Right lobe of liver (tissue), 6 donors: ENCODE measurements around the gene GIPC2. TPM values are rescaled to one million over a fixed set of nuclear protein-coding genes. Genes with fewer than 3 reads are reported as not detected.
"Not testable (repeated sequence)": the region's sequence is repeated elsewhere in the genome, so short reads cannot be mapped to it uniquely, and the experiment has no call there.

Experiments
- ATAC-seq, 4 donors: fragments of 200-7000 bp; cut with Tn5 transposase; one replicate each; pipeline ENCODE4 v1.9.1; 2020; ENCODE audit warnings: mild to moderate bottlenecking in 4 of 4, moderate library complexity in 4 of 4
- DNase-seq, 3 donors: peaks; one replicate each; pipeline ENCODE4 v3.0.0-alpha.2; 2020
- H3K27ac ChIP-seq, 3 donors: fragments of 200-600 bp; one replicate each; pipeline ENCODE4 v1.8.0; 2022
- H3K27me3 ChIP-seq, 2 donors: fragments of 200-600 bp; one replicate each; pipeline ENCODE4 v1.8.0; 2022
- H3K36me3 ChIP-seq, 4 donors: fragments of 200-600 bp; sonication (generic) in 1 of 4; one replicate each; pipeline versions ENCODE4 v1.5.1 to v1.8.0; 2017 to 2022; ENCODE audit warnings: control low read depth in 1 of 4
- H3K4me1 ChIP-seq, 4 donors: fragments of 200-600 bp; sonication (generic) in 1 of 4; one replicate each; pipeline versions ENCODE4 v1.5.1 to v1.8.0; 2017 to 2022; ENCODE audit warnings: control low read depth in 1 of 4
- H3K4me3 ChIP-seq, 3 donors: fragments of 200-600 bp; one replicate each; pipeline ENCODE4 v1.8.0; 2022
- H3K9me3 ChIP-seq, 4 donors: fragments of 200-600 bp; sonication (generic) in 1 of 4; one replicate each; pipeline versions ENCODE4 v1.5.1 to v1.8.0; 2017 to 2022; ENCODE audit warnings: control low read depth in 1 of 4
- CTCF ChIP-seq, 4 donors: fragments of 200-600 bp in 3 of 4; fragments of 450-650 bp in 1 of 4; IDR thresholded peaks; one replicate each; pipeline versions ENCODE4 v1.5.1 to v1.8.0; 2016 to 2022; ENCODE audit warnings: antibody characterized with exemption in 4 of 4, mild to moderate bottlenecking in 2 of 4
- POLR2A ChIP-seq: fragments of 450-650 bp; IDR thresholded peaks from one replicate; pipeline ENCODE4 v1.6.1; 2017; ENCODE audit warnings: antibody characterized with exemption, mild to moderate bottlenecking
- WGBS: methylation state at CpG from one replicate; pipeline ENCODE4 v1.1.6; 2018; ENCODE audit warnings: low coverage, low lambda C conversion rate; ENCODE audit not compliant: insufficient coverage; ENCODE audit errors: missing lambda C conversion rate; 5-methylcytosine and 5-hydroxymethylcytosine counted together
- intact Hi-C, 2 donors: fragments of 100-400 bp; cut with DNase I; formaldehyde crosslinking; loops; one replicate each; pipeline versions ENCODE4 v1.11.2 to v1.14.1; 2022
- total RNA-seq, 6 experiments: library from RNA; depleted of rRNA in 2 of 6; stranded (reverse); fragments of >200 nt in 2 of 6; fragmentation: NEBNext Ultra II Directional in 3 of 6; extraction: Animal tissue kit (Norgen Biotek cat#: 25700) in 3 of 6; gene quantifications; one replicate each; pipeline versions ENCODE4 v1.1.0 to v1.2.4, GENCODE V29; 2016 to 2023
- donor health status: DM: no; HTN: yes; CAD: no.
- donor health status: DM: no; HTN: no; CAD: no.
- donor health status: DM: no; HTN: no; CAD: no.
- donor health status: DM: no; HTN: yes; CAD: no.
- donor health status: DM: no; HTN: yes; CAD: no.

Gene GIPC2
- total RNA-seq, 6 experiments from 2014 or later, result 4.7 to 9.8 (median 7.0) TPM

GRCh38 chr1:78060857-78061563 lies 15.2 kb downstream of the GIPC2 start:
- WGBS, result 86% methylated on average over 4 of the region's 4 CpGs
- Histone ChIP-seq H3K9me3 (no peaks in the 10 kb centered on the region), H3K4me3 (no peak overlapping the region), H3K27ac (no peak overlapping the region), H3K27me3 (no peaks in the 10 kb centered on the region), H3K4me1 (peaks cover 0 to 6% (median 0%) of the 10 kb centered on the region in 4 donors), H3K36me3 (no peaks in the 10 kb centered on the region)
- TF ChIP-seq POLR2A, result no peak
- TF ChIP-seq CTCF (IDR thresholded peaks at IDR 0.05), result no peak
- intact Hi-C loops, result no loop called here
- ATAC-seq, result no peak
- DNase-seq, result no peak

DNA sequence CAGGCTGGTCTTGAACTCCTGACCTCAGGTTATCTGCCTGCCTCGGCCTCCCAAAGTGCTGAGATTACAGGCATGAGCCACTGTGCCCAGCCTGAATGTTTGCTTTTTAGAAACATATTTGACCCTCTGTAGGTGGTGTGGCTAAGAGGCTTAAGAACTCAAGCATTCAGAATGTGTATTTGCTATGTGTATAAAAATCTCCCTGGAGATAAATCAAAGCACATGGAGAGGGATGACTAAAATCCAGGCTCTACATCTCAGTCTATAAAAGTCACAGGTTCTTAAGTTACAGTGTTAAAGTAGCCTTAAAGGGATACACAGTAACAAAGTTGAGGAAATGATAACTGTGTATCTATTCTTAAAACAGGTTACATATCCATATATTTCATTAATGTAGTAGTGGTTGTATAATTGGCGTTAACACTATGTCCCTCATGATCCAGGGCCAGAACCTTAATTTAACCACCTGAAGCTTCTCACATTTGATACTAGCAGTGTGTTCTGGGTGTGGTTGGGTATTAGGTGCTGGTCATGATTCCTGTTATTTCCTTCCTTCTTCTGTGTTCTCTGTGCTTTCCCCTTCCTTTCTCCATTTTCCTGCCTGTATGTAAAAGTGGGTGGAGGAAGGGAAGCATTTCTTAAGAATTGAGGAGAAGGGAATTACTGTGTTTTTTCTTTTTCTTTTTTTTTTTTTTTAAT lies 16.2 kb downstream of the GIPC2 start:
- no peak for ATAC-seq
- 57% methylated on average over 2 of the region's 2 CpGs for WGBS
- H3K27ac ChIP-seq, result no peak overlapping the region
- H3K27me3 ChIP-seq, result no peaks in the 10 kb centered on the region
- H3K9me3 ChIP-seq, result no peaks in the 10 kb centered on the region
- no peak for DNase-seq
- intact Hi-C loops, result no loop called here
- H3K4me1 ChIP-seq, result peaks cover 0 to 6% (median 0%) of the 10 kb centered on the region in 4 donors
- TF ChIP-seq POLR2A, result no peak
- no peak for TF ChIP-seq CTCF (IDR thresholded peaks at IDR 0.05)
- no peaks in the 10 kb centered on the region for H3K36me3 ChIP-seq
- H3K4me3 ChIP-seq, result no peak overlapping the region

DNA sequence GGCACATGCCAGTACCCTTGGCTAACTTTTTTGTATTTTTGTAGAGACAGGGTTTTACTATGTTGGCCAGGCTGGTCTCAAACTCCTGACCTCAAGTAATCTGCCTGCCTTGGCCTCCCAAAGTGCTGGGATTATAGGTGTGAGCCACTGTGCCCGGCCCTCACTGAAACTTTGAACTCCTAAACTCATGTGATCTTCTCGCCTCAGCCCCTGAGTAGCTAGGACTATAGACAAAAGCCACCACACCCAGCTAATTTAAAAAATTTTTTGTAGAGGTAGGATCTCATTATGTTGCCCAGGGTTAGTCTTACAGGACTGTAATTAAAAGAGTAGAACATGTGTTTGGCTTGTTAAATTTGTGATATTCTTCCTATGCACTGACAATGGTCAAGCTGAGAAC lies 19.1 kb downstream of the GIPC2 start:
- peaks cover 0 to 10% (median 0%) of the 10 kb centered on the region in 4 donors for H3K4me1 ChIP-seq
- intact Hi-C loops, H3K27me3 ChIP-seq, H3K9me3 ChIP-seq, DNase-seq, H3K36me3 ChIP-seq, H3K27ac ChIP-seq, ATAC-seq, H3K4me3 ChIP-seq: not testable (repeated sequence)
- WGBS, result 65% methylated on average over 2 of the region's 2 CpGs

GRCh38 chr1:78068681-78069283 lies 23.0 kb downstream of the GIPC2 start:
- TF ChIP-seq CTCF (IDR thresholded peaks at IDR 0.05), result no peak
- TF ChIP-seq POLR2A, result no peak
- ATAC-seq (peak; percentile 83 to 91 (median 89)), DNase-seq (peak; percentile 44 to 67 (median 63))
- no peaks in the 10 kb centered on the region for H3K27me3 ChIP-seq
- 22% methylated on average over 3 of the region's 3 CpGs for WGBS
- no peaks in the 10 kb centered on the region for H3K36me3 ChIP-seq
- intact Hi-C loops, result no loop called here
- peak overlapping the region; percentile 39 to 51 (median 46) for H3K27ac ChIP-seq
- no peaks in the 10 kb centered on the region for H3K9me3 ChIP-seq
- peaks cover 0 to 12% (median 0%) of the 10 kb centered on the region in 4 donors for H3K4me1 ChIP-seq
- H3K4me3 ChIP-seq, result no peak overlapping the region

GRCh38 chr1:78069784-78070183 lies 24.0 kb downstream of the GIPC2 start:
- no peaks in the 10 kb centered on the region for H3K9me3 ChIP-seq
- no peak overlapping the region for H3K4me3 ChIP-seq
- H3K36me3 ChIP-seq, result no peaks in the 10 kb centered on the region
- H3K27ac ChIP-seq, result peak overlapping the region; percentile 39 to 55 (median 46)
- intact Hi-C loops, result no loop called here
- no peaks in the 10 kb centered on the region for H3K27me3 ChIP-seq
- peaks cover 0 to 12% (median 0%) of the 10 kb centered on the region in 4 donors for H3K4me1 ChIP-seq
- no peak for DNase-seq
- ATAC-seq, result no peak
- WGBS, result 70% methylated on average over 2 of the region's 2 CpGs
- TF ChIP-seq POLR2A (no peak), CTCF (IDR thresholded peaks at IDR 0.05) (no peak)
